ENCODE measurements around the gene CYP1A2. TPM values are rescaled to one million over a fixed set of nuclear protein-coding genes. Genes with fewer than 3 reads are reported as not detected.

Gene CYP1A2
- total and polyA plus RNA-seq, 2 of the 13 experiments (the other 11 are each of a cell fraction or from before 2014, with no cell fraction given): 0.07 TPM; not detected in 1

- intact Hi-C loops (cut with micrococcal nuclease; ENCODE audit: unreplicated experiment): no loop called here
- POLR2A ChIA-PET: interaction anchor here (1.2 to 4.3 kb wide), 3 partner anchors 37 to 95 kb away, joined by 3 to 53 read pairs (median 8); no protein-coding TSS in a partner anchor
- TF ChIP-seq ZNF672 (CRISPR knock-in tag; IDR thresholded peaks at IDR 0.05): no peak
- TF ChIP-seq MLX (CRISPR knock-in tag; IDR thresholded peaks at IDR 0.05): no peak
- TF ChIP-seq GLMP (CRISPR knock-in tag; IDR thresholded peaks at IDR 0.05; ENCODE audit: borderline replicate concordance): no peak
- peak in 1 of 2 experiments; percentile 35; a peak in 1 of 4 replicates for TF ChIP-seq EP300 (IDR thresholded peaks at IDR 0.05; ENCODE audit: low read depth in 2 of 2, low read length in 2 of 2)
- TF ChIP-seq EP300 (CRISPR knock-in tag; IDR thresholded peaks at IDR 0.05; ENCODE audit: borderline replicate concordance): no peak
- TF ChIP-seq HDAC2 (CRISPR knock-in tag; IDR thresholded peaks at IDR 0.05): no peak
- no peak for TF ChIP-seq PLRG1 (conservative IDR thresholded peaks at IDR 0.05)
- no peak for TF ChIP-seq PHB2 (IDR thresholded peaks at IDR 0.05; ENCODE audit: partially characterized antibody)
- no peak for TF ChIP-seq AHDC1 (CRISPR knock-in tag; IDR thresholded peaks at IDR 0.05; ENCODE audit: borderline replicate concordance)
- TF ChIP-seq ZEB1 (IDR thresholded peaks at IDR 0.05; ENCODE audit: insufficient replicate concordance, low read depth): no peak
- TF ChIP-seq HIC2 (CRISPR knock-in tag; IDR thresholded peaks at IDR 0.05; ENCODE audit: low read depth): no peak
- TF ChIP-seq STAT5B (CRISPR knock-in tag; IDR thresholded peaks at IDR 0.05): no peak
- TF ChIP-seq ZBTB33 (CRISPR knock-in tag; IDR thresholded peaks at IDR 0.05): no peak
Observed at GRCh38 chr15:74723754-74724334, 24.8 kb upstream of the CYP1A2 start.

More at GRCh38 chr15:74723754-74724334, 24.8 kb upstream of the CYP1A2 start:
- no peaks in the 10 kb centered on the region for H3K27me3 ChIP-seq (ENCODE audit: control insufficient read depth in 1 of 2, insufficient read depth in 2 of 2, low read length in 2 of 2)
- FAIRE-seq: peak; percentile 82
- H3K79me2 ChIP-seq (ENCODE audit: insufficient read depth, low read length): no peaks in the 10 kb centered on the region
- CTCF ChIA-PET (ENCODE audit: low intra/inter-chr PET ratio, low total read pairs): no interaction called here
- H3K9me3 ChIP-seq (ENCODE audit: low read length): no peaks in the 10 kb centered on the region
- H3K4me3 ChIP-seq (replicated peaks in 1 of 3; ENCODE audit: insufficient read depth in 1 of 3, low read depth in 2 of 3, low read length in 3 of 3): peak overlapping the region in 2 of 3 experiments; percentile 11 to 33; a peak in 2 of 6 replicates
- no peaks in the 10 kb centered on the region for H4K20me1 ChIP-seq (ENCODE audit: insufficient read depth, low read length)
- ATAC-seq: peak; percentile 56
- peak overlapping the region; percentile 63 for H3K4me2 ChIP-seq (ENCODE audit: low read depth, low read length)
- peak; percentile 82 for DNase-seq (ENCODE audit: low spot score)
- no peaks in the 10 kb centered on the region; a peak in 1 of 5 replicates for H3K36me3 ChIP-seq (replicated peaks in 1 of 2; ENCODE audit: control insufficient read depth in 1 of 2, insufficient read depth in 2 of 2, low read length in 2 of 2)
- H3K27ac ChIP-seq (ENCODE audit: extremely low read length, insufficient read depth, low read length): peak overlapping the region; percentile 82
- 6% methylated on average over 1 of the region's 1 CpG for WGBS (ENCODE audit: low lambda C conversion rate)
- peak overlapping the region; percentile 37 for H3K9ac ChIP-seq (ENCODE audit: insufficient read depth, low read depth, low read length)
- in situ Hi-C loops (cut with HindIII; ENCODE audit: extremely low pct_ligation_motif_present, low pct_unique_long_range_greater_than_20kb): no loop called here
- H2AFZ ChIP-seq (ENCODE audit: low read length): peak overlapping the region; percentile 84
- H3K4me1 ChIP-seq (ENCODE audit: insufficient read depth, low read length): peaks cover 52% of the 10 kb centered on the region
- BruUV-seq (replicated peaks): no TSS peak
